ENCODE data around the gene MBL2.

The MBL2 gene

DNA sequence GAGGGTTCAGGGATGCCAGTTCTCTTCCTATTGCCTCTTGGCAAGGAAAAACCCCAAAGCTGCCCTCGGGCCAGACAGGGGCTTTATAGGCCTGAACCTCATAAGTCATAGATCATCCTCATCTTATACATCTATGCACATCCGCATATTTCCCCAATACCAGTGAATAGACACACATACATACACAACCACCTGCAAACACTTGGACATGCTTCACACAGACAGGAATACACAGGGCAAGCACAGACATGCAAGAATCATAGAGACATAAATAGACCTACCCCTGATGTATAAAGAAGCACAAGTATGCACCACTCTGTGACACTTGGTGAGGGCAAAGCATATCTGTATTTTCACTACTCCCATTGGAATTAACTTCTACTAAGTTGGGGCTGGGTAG, 30.7 kb downstream of the MBL2 start:
- no peaks in the 10 kb centered on the region for H3K9me3 ChIP-seq
- no peak for DNase-seq (ENCODE audit: low spot score in 2 of 2)
- in situ Hi-C loops (cut with MboI; ENCODE audit: low sequenced_read_pairs): loop anchor here (25.0 kb wide), 1 partner anchor 430 kb away; the partner anchor contains the start of gene DKK1

GRCh38 chr10:52740913-52741675, 31.5 kb downstream of the MBL2 start:
- H3K9me3 ChIP-seq: no peaks in the 10 kb centered on the region
- in situ Hi-C loops (cut with MboI; ENCODE audit: low sequenced_read_pairs): loop anchor here (25.0 kb wide), 1 partner anchor 429 kb away; the partner anchor contains the start of gene DKK1
- no peaks in the 10 kb centered on the region for H3K4me1 ChIP-seq
- H3K36me3 ChIP-seq (replicated peaks): no peaks in the 10 kb centered on the region
- H3K4me3 ChIP-seq: no peak overlapping the region
- H3K27me3 ChIP-seq (ENCODE audit: low read depth): no peaks in the 10 kb centered on the region
- peak in 1 of 2 experiments; percentile 71 for DNase-seq (ENCODE audit: low spot score in 2 of 2)

More for the DNA sequence above, 30.7 kb downstream of the MBL2 start:
- Histone ChIP-seq H3K4me1 (no peaks in the 10 kb centered on the region), H3K27me3 (ENCODE audit: low read depth) (no peaks in the 10 kb centered on the region), H3K36me3 (replicated peaks) (no peaks in the 10 kb centered on the region), H3K4me3 (no peak overlapping the region)

DNA sequence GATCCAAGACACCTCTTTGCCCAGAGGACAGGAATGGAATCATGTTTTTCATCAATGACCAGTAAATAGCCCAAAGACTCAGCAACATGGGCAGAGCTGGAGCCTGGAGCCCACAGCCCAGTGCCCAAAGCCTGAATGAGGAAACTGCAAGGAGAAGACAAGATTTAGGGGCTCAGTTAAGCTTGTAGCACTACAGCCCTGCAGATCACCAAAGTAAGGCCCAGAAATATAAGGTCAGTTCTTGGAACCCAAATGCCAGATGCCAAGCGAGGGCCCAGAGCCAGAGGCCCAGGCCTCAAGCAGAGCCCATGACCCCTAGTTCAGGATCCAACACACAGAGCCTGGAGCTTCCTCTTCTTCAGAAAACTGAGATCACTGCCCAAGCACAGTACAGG, 32.4 kb downstream of the MBL2 start:
- no peaks in the 10 kb centered on the region for H3K27me3 ChIP-seq (ENCODE audit: low read depth)
- no peaks in the 10 kb centered on the region for H3K9me3 ChIP-seq
- H3K36me3 ChIP-seq (replicated peaks): no peaks in the 10 kb centered on the region
- H3K4me3 ChIP-seq: no peak overlapping the region
- no peak for DNase-seq (ENCODE audit: low spot score in 2 of 2)
- in situ Hi-C loops (cut with MboI; ENCODE audit: low sequenced_read_pairs): loop anchor here (25.0 kb wide), 1 partner anchor 428 kb away; the partner anchor contains the start of gene DKK1
- no peaks in the 10 kb centered on the region for H3K4me1 ChIP-seq

- in situ Hi-C loops (cut with MboI; ENCODE audit: low sequenced_read_pairs): loop anchor here (25.0 kb wide), 1 partner anchor 427 kb away; the partner anchor contains the start of gene DKK1
- H3K27me3 ChIP-seq (ENCODE audit: low read depth): no peaks in the 10 kb centered on the region
- no peak for DNase-seq (ENCODE audit: low spot score in 2 of 2)
Observed at GRCh38 chr10:52739380-52740154, 33.0 kb downstream of the MBL2 start.

GRCh38 chr10:52738951-52739350, 33.6 kb downstream of the MBL2 start:
- no peaks in the 10 kb centered on the region for H3K36me3 ChIP-seq (replicated peaks)
- in situ Hi-C loops (cut with MboI; ENCODE audit: low sequenced_read_pairs): loop anchor here (25.0 kb wide), 1 partner anchor 427 kb away; the partner anchor contains the start of gene DKK1
- no peak overlapping the region for H3K4me3 ChIP-seq
- H3K9me3 ChIP-seq: no peaks in the 10 kb centered on the region
- H3K27me3 ChIP-seq (ENCODE audit: low read depth): no peaks in the 10 kb centered on the region
- DNase-seq (ENCODE audit: low spot score in 2 of 2): no peak
- H3K4me1 ChIP-seq: no peaks in the 10 kb centered on the region

More at GRCh38 chr10:52739380-52740154, 33.0 kb downstream of the MBL2 start:
- no peaks in the 10 kb centered on the region for H3K36me3 ChIP-seq (replicated peaks)
- H3K4me3 ChIP-seq: no peak overlapping the region
- H3K4me1 ChIP-seq: no peaks in the 10 kb centered on the region
- no peaks in the 10 kb centered on the region for H3K9me3 ChIP-seq

DNA sequence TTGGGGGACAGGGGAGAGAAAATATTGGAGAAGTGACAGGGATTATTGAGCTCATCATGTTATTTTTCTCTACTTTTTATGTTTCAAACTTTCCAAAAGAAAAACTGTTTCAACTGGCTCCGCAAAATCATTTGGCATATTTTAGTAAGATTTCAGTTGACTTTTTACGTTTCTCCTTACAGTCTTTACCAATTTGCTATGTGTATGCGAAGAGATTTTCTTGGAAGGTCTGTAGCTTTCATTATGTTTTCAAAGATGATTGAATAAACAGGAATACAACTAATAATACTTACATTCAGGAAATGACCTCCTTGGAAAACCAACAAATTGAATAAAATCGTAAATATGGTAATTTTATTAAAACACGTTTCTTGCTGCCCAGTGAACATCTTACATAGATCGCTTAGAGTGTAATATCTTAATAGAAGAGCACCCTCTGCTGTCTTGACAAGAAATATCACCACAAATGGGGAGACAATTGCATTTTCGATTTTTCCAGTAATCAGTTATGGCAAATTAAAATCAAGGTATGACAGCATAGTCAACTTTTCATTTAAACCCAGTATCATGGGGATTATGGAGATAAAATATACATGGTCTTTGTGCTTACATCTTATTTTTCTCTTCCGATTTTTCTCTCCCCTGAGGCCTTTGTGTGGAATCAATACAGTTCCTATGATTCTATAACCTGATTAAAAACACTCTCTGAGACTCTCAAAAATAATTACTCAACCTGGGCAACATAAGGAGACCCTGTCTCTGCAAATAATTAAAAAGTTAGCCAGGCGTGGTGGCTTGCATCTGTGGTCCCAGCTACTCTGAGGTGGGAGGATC, 43.1 kb downstream of the MBL2 start:
- peak in 1 of 2 experiments; percentile 6 for DNase-seq (ENCODE audit: low spot score in 2 of 2)
- H3K27me3 ChIP-seq (ENCODE audit: low read depth): no peaks in the 10 kb centered on the region
- no peak overlapping the region for H3K4me3 ChIP-seq
- H3K36me3 ChIP-seq (replicated peaks): no peaks in the 10 kb centered on the region
- in situ Hi-C loops (cut with MboI; ENCODE audit: low sequenced_read_pairs): loop anchor here (25.0 kb wide), 1 partner anchor 417 kb away; the partner anchor contains the start of gene DKK1
- no peaks in the 10 kb centered on the region for H3K4me1 ChIP-seq
- no peaks in the 10 kb centered on the region for H3K9me3 ChIP-seq

- no peaks in the 10 kb centered on the region for H3K36me3 ChIP-seq (replicated peaks)
- H3K27me3 ChIP-seq (ENCODE audit: low read depth): no peaks in the 10 kb centered on the region
- no peaks in the 10 kb centered on the region; the same call in 1 of the 2 replicates for H3K9me3 ChIP-seq
- no peak for DNase-seq (ENCODE audit: low spot score in 2 of 2)
- in situ Hi-C loops (cut with MboI; ENCODE audit: low sequenced_read_pairs): no loop called here
- no peaks in the 10 kb centered on the region for H3K4me1 ChIP-seq
- no peak overlapping the region for H3K4me3 ChIP-seq
Observed at GRCh38 chr10:52720018-52720417, 52.6 kb downstream of the MBL2 start.

All from HAP-1 (cell line).